CD4-positive, alpha-beta T cell (primary cell): ENCODE results near the gene KPNA3. TPM values are rescaled to one million over a fixed set of nuclear protein-coding genes. Genes with fewer than 3 reads are reported as not detected.

Source experiments
- ATAC-seq: fragments of 200-7000 bp; cut with Tn5 transposase; one replicate; pipeline ENCODE4 v1.10.0; 2022; ENCODE audit warnings: mild to moderate bottlenecking; ENCODE audit not compliant: poor library complexity
- CTCF ChIA-PET: fragments of 350-600 bp; sonication (Branson Sonifier 250); formaldehyde crosslinking; loops from one replicate; lab custom pipeline; 2021; ENCODE audit warnings: antibody characterized with exemption, inconsistent platforms; lab: Charles Lee
- POLR2A ChIA-PET: fragments of 350-600 bp; sonication (Branson Sonifier 250); formaldehyde crosslinking; loops from one replicate; lab custom pipeline; 2021; ENCODE audit warnings: antibody characterized with exemption, inconsistent platforms; lab: Charles Lee
- DNase-seq, 14 experiments: peaks; one replicate each; pipeline ENCODE4 v3.0.0-alpha.2; 2013 to 2020; ENCODE audit warnings: mixed read lengths in 2 of 14
- H3K27ac ChIP-seq, 2 donors: one replicate each; pipeline versions ENCODE4 v1.5.1 to v1.7.0; 2013; ENCODE audit warnings: low read length in 2 of 2, low read depth in 1 of 2, mild to moderate bottlenecking in 1 of 2
- H3K27me3 ChIP-seq, 2 experiments: 1 replicate in 1 of 2; 2 replicates in 1 of 2; pipeline versions ENCODE4 v1.6.1 to v1.7.0; 2013; ENCODE audit warnings: low read length in 2 of 2, control low read depth in 1 of 2, mild to moderate bottlenecking in 1 of 2, moderate library complexity in 1 of 2; ENCODE audit not compliant: insufficient read depth in 2 of 2, control insufficient read depth in 1 of 2
- H3K36me3 ChIP-seq: one replicate; pipeline ENCODE4 v1.6.1; 2013; ENCODE audit warnings: low read length, control low read depth; ENCODE audit not compliant: insufficient read depth
- H3K4me1 ChIP-seq: one replicate; pipeline ENCODE4 v1.6.1; 2013; ENCODE audit warnings: low read length, control low read depth; ENCODE audit not compliant: insufficient read depth
- H3K4me3 ChIP-seq: one replicate; pipeline ENCODE4 v1.5.1; 2013; ENCODE audit warnings: mild to moderate bottlenecking, low read length, moderate library complexity
- H3K9me3 ChIP-seq, 2 experiments: 1 replicate in 1 of 2; 2 replicates in 1 of 2; pipeline versions ENCODE4 v1.6.1 to v1.7.0; 2013; ENCODE audit warnings: low read length in 2 of 2, mild to moderate bottlenecking in 2 of 2, control low read depth in 1 of 2, moderate library complexity in 1 of 2; ENCODE audit not compliant: control insufficient read depth in 1 of 2, insufficient read depth in 1 of 2
- H3K27ac Mint-ChIP-seq: one replicate; pipeline ENCODE4 v1.8.0; 2020; ENCODE audit warnings: mixed read lengths
- H3K27me3 Mint-ChIP-seq: one replicate; pipeline ENCODE4 v1.8.0; 2021; ENCODE audit warnings: mixed read lengths
- H3K36me3 Mint-ChIP-seq: one replicate; pipeline ENCODE4 v1.8.0; 2021; ENCODE audit warnings: low read depth, mixed read lengths
- H3K4me1 Mint-ChIP-seq: one replicate; pipeline ENCODE4 v1.8.0; 2021; ENCODE audit warnings: low read depth, mixed read lengths
- H3K4me3 Mint-ChIP-seq: one replicate; pipeline ENCODE4 v1.8.0; 2020; ENCODE audit warnings: mild to moderate bottlenecking, mixed read lengths
- H3K9me3 Mint-ChIP-seq: one replicate; pipeline ENCODE4 v1.8.0; 2020; ENCODE audit warnings: mixed read lengths
- CTCF ChIP-seq: fragments of 200-600 bp; IDR thresholded peaks from one replicate; pipeline ENCODE4 v1.8.0; 2022; ENCODE audit warnings: antibody characterized with exemption, mild to moderate bottlenecking
- intact Hi-C, 2 experiments: fragments of 100-400 bp; cut with DNase I in 1 of 2; cut with micrococcal nuclease in 1 of 2; formaldehyde crosslinking; loops; one replicate each; pipeline versions ENCODE4 v1.15.1 to v1.9.0; 2023 to 2025; cut with DNase I, micrococcal nuclease
- total RNA-seq, 174 experiments: library from RNA in 2 of 174; stranded (reverse) in 2 of 174; gene quantifications; one replicate each; pipeline ENCODE4 v1.2.3 and lab custom pipeline; 2021 to 2026

KPNA3 gene
- total RNA-seq, 2 experiments from 2014 or later: 15.7 to 17.3 TPM

GRCh38 chr13:49739498-49740187 is 52.8 kb downstream of the KPNA3 start:
- no peak for TF ChIP-seq CTCF
- H3K36me3 Mint-ChIP-seq: peaks cover 55% of the 10 kb centered on the region
- no peaks in the 10 kb centered on the region for H3K4me1 ChIP-seq
- H3K27ac ChIP-seq: no peak overlapping the region
- H3K27ac Mint-ChIP-seq: no peak overlapping the region
- intact Hi-C loops: no loop called here
- no peak overlapping the region for H3K4me3 Mint-ChIP-seq
- H3K27me3 Mint-ChIP-seq: no peaks in the 10 kb centered on the region
- H3K27me3 ChIP-seq: no peaks in the 10 kb centered on the region
- ChIA-PET POLR2A (no interaction called here), CTCF (interaction anchor here (1.0 kb wide), 1 partner anchor 11 kb away, joined by 3 read pairs; no protein-coding TSS in a partner anchor)
- no peaks in the 10 kb centered on the region for H3K9me3 Mint-ChIP-seq
- no peaks in the 10 kb centered on the region for H3K9me3 ChIP-seq
- no peaks in the 10 kb centered on the region for H3K4me1 Mint-ChIP-seq
- H3K36me3 ChIP-seq: peaks cover 4% of the 10 kb centered on the region
- DNase-seq (no peak), ATAC-seq (no peak)
- no peak overlapping the region for H3K4me3 ChIP-seq

- no peak overlapping the region for H3K27ac Mint-ChIP-seq
- no peaks in the 10 kb centered on the region for H3K27me3 Mint-ChIP-seq
- TF ChIP-seq CTCF: no peak
- Histone ChIP-seq H3K27ac (no peak overlapping the region), H3K4me1 (no peaks in the 10 kb centered on the region), H3K4me3 (no peak overlapping the region), H3K9me3 (no peaks in the 10 kb centered on the region), H3K27me3 (no peaks in the 10 kb centered on the region), H3K36me3 (peaks cover 6% of the 10 kb centered on the region)
- CTCF ChIA-PET: no interaction called here
- H3K36me3 Mint-ChIP-seq: peaks cover 28% of the 10 kb centered on the region
- no peaks in the 10 kb centered on the region for H3K9me3 Mint-ChIP-seq
- intact Hi-C loops: no loop called here
- ATAC-seq: no peak
- DNase-seq: no peak
- POLR2A ChIA-PET: no interaction called here
- no peak overlapping the region for H3K4me3 Mint-ChIP-seq
- no peaks in the 10 kb centered on the region for H3K4me1 Mint-ChIP-seq
Measured at GRCh38 chr13:49733181-49733951, 59.1 kb downstream of the KPNA3 start.

GRCh38 chr13:49731766-49732165 is 60.7 kb downstream of the KPNA3 start:
- Mint-ChIP-seq H3K4me3 (no peak overlapping the region), H3K27ac (no peak overlapping the region), H3K27me3 (no peaks in the 10 kb centered on the region), H3K36me3 (peaks cover 38% of the 10 kb centered on the region), H3K9me3 (no peaks in the 10 kb centered on the region), H3K4me1 (no peaks in the 10 kb centered on the region)
- ChIA-PET CTCF (no interaction called here), POLR2A (no interaction called here)
- Histone ChIP-seq H3K4me1 (no peaks in the 10 kb centered on the region), H3K27me3 (no peaks in the 10 kb centered on the region), H3K27ac (no peak overlapping the region), H3K36me3 (peaks cover 9% of the 10 kb centered on the region), H3K4me3 (no peak overlapping the region), H3K9me3 (no peaks in the 10 kb centered on the region)
- DNase-seq (no peak), ATAC-seq (no peak)
- intact Hi-C loops: no loop called here
- no peak for TF ChIP-seq CTCF
